GM18499 (cell line): ENCODE measurements around the gene KCNQ1.

Experiments used
- ATAC-seq: cut with Tn5 transposase; IDR thresholded peaks from one replicate; pipeline ENCODE4 v1.9.1; 2021; ENCODE audit warnings: moderate number of reproducible peaks; ENCODE audit not compliant: insufficient read depth, unreplicated experiment

Gene KCNQ1

GRCh38 chr11:2814751-2815150 is 369.9 kb downstream of the KCNQ1 start:
- ATAC-seq, result no peak

- ATAC-seq, result no peak
These were observed 371.1 kb downstream of the KCNQ1 start for GRCh38 chr11:2815762-2816496.

GRCh38 chr11:2816523-2816922 is 371.7 kb downstream of the KCNQ1 start:
- no peak for ATAC-seq

GRCh38 chr11:2816941-2817421 is 372.2 kb downstream of the KCNQ1 start:
- no peak for ATAC-seq

GRCh38 chr11:2817431-2817830 is 372.6 kb downstream of the KCNQ1 start:
- no peak for ATAC-seq

- ATAC-seq, result no peak
These were observed 373.2 kb downstream of the KCNQ1 start for GRCh38 chr11:2818021-2818420.

GRCh38 chr11:2818503-2818902 is 373.7 kb downstream of the KCNQ1 start:
- no peak for ATAC-seq

- no peak for ATAC-seq
These were observed 374.5 kb downstream of the KCNQ1 start for GRCh38 chr11:2819316-2819715.

- no peak for ATAC-seq
These were observed 376.2 kb downstream of the KCNQ1 start for GRCh38 chr11:2820976-2821375.

- no peak for ATAC-seq
These were observed 377.1 kb downstream of the KCNQ1 start for GRCh38 chr11:2821891-2822290.

GRCh38 chr11:2824851-2825250 is 380.0 kb downstream of the KCNQ1 start:
- no peak for ATAC-seq

GRCh38 chr11:2825261-2825888 is 380.6 kb downstream of the KCNQ1 start:
- no peak for ATAC-seq

- ATAC-seq, result no peak
These were observed 381.3 kb downstream of the KCNQ1 start for GRCh38 chr11:2825889-2826678.

GRCh38 chr11:2826679-2827056 is 381.9 kb downstream of the KCNQ1 start:
- ATAC-seq, result no peak

GRCh38 chr11:2827256-2827655 is 382.4 kb downstream of the KCNQ1 start:
- ATAC-seq, result no peak

- no peak for ATAC-seq
These were observed 383.0 kb downstream of the KCNQ1 start for GRCh38 chr11:2827792-2828191.

- ATAC-seq, result no peak
These were observed 383.9 kb downstream of the KCNQ1 start for GRCh38 chr11:2828585-2829330.

GRCh38 chr11:2830030-2830812 is 385.4 kb downstream of the KCNQ1 start:
- ATAC-seq, result no peak

- ATAC-seq, result no peak
These were observed 386.1 kb downstream of the KCNQ1 start for GRCh38 chr11:2830886-2831285.
